GM12878 (cell line): ENCODE measurements around the gene ZNF599. TPM values are rescaled to one million over a fixed set of nuclear protein-coding genes. Genes with fewer than 3 reads are reported as not detected.

Experiments used
- ATAC-seq: fragments of 200-7000 bp; cut with Tn5 transposase; 3 replicates; pipeline ENCODE4 v1.9.1; 2020; ENCODE audit warnings: mild to moderate bottlenecking, moderate library complexity
- BruUV-seq: library from RNA; stranded (reverse); fragments of 400-500 nt; replicated peaks from 2 replicates; lab custom pipeline; 2021; lab: Mats Ljungman, UMichigan
- CTCF ChIA-PET: fragments of 300-600 bp; sonication (Branson Sonifier 250); formaldehyde crosslinking; extraction: SDS; loops from one replicate; lab custom pipeline; 2021; ENCODE audit warnings: inconsistent platforms; lab: Yijun Ruan, JAX
- POLR2A ChIA-PET: fragments of 350-600 bp; formaldehyde crosslinking; extraction: SDS; loops from one replicate; lab custom pipeline; 2021; ENCODE audit warnings: inconsistent platforms; lab: Charles Lee
- RAD21 ChIA-PET: fragments of 300-600 bp; sonication (Branson Sonifier 250); formaldehyde crosslinking; loops from one replicate; lab custom pipeline; 2023; ENCODE audit warnings: antibody characterized with exemption; ENCODE audit not compliant: unreplicated experiment; lab: Charles Lee
- SMC1A ChIA-PET: fragments of 300-600 bp; sonication (Branson Sonifier 250); formaldehyde crosslinking; loops from one replicate; lab custom pipeline; 2023; ENCODE audit not compliant: unreplicated experiment, uncharacterized antibody; lab: Charles Lee
- DNase-seq: peaks from one replicate; pipeline ENCODE4 v3.0.0-alpha.2; 2011; ENCODE audit warnings: low read depth, low spot score
- FAIRE-seq: peaks from 3 replicates; lab custom pipeline; 2011; peaks lifted over from hg19 to GRCh38; lab: Jason Lieb, UNC
- H2AFZ ChIP-seq: 2 replicates; pipeline ENCODE4 v1.6.0; 2011; ENCODE audit warnings: low read depth, low read length, control low read depth; ENCODE audit not compliant: control insufficient read depth
- H3K27ac ChIP-seq: 2 replicates; pipeline ENCODE4 v1.5.1; 2011; ENCODE audit warnings: control low read depth; ENCODE audit not compliant: control insufficient read depth, insufficient read depth
- H3K27me3 ChIP-seq, 2 experiments: replicated peaks in 1 of 2; 2 replicates each; pipeline versions ENCODE4 v1.6.0 to v1.6.1; 2011; ENCODE audit warnings: low read length in 1 of 2; ENCODE audit not compliant: control insufficient read depth in 2 of 2, insufficient read depth in 2 of 2
- H3K36me3 ChIP-seq, 2 experiments: 2 replicates each; pipeline ENCODE4 v1.5.1; 2011; ENCODE audit warnings: low read length in 1 of 2; ENCODE audit not compliant: control insufficient read depth in 2 of 2, insufficient read depth in 2 of 2
- H3K4me1 ChIP-seq: 2 replicates; pipeline ENCODE4 v1.6.1; 2011; ENCODE audit warnings: mild to moderate bottlenecking, low read length, moderate library complexity, mixed read lengths; ENCODE audit not compliant: control insufficient read depth, insufficient read depth
- H3K4me2 ChIP-seq: 2 replicates; pipeline ENCODE4 v1.6.0; 2011; ENCODE audit warnings: control low read depth; ENCODE audit not compliant: control insufficient read depth, insufficient read depth
- H3K4me3 ChIP-seq: fragments of 200-600 bp; sonication (generic); 2 replicates; pipeline ENCODE4 v1.5.1; 2016
- H3K79me2 ChIP-seq: 2 replicates; pipeline ENCODE4 v1.6.0; 2011; ENCODE audit warnings: low read length; ENCODE audit not compliant: control insufficient read depth, insufficient read depth
- H3K9ac ChIP-seq: 2 replicates; pipeline ENCODE4 v1.8.0; 2011; ENCODE audit warnings: low read length, control low read depth, mixed read lengths; ENCODE audit not compliant: control insufficient read depth, insufficient read depth
- H3K9me3 ChIP-seq: replicated peaks from 3 replicates; pipeline ENCODE4 v1.5.1; 2011; ENCODE audit warnings: mild to moderate bottlenecking, low read length; ENCODE audit not compliant: control insufficient read depth, insufficient read depth
- H4K20me1 ChIP-seq: 2 replicates; pipeline ENCODE4 v1.6.0; 2011; ENCODE audit not compliant: control insufficient read depth, insufficient read depth
- IRF3 ChIP-seq: fragments of 450-650 bp; IDR thresholded peaks from 2 replicates; pipeline ENCODE4 v1.6.1; 2014; ENCODE audit warnings: mild to moderate bottlenecking
- JUND ChIP-seq: IDR thresholded peaks from 2 replicates; pipeline ENCODE4 v1.6.1; 2012; ENCODE audit warnings: low read depth, mild to moderate bottlenecking, low read length, improper control_type of control experiment, moderate library complexity
- MEF2A ChIP-seq: IDR thresholded peaks from 2 replicates; pipeline ENCODE4 v1.6.1; 2011; ENCODE audit warnings: low read depth, mild to moderate bottlenecking, low read length, moderate library complexity; ENCODE audit not compliant: insufficient read depth
- NBN ChIP-seq: fragments of 450-650 bp; IDR thresholded peaks from 2 replicates; pipeline ENCODE4 v1.6.1; 2016
- NR2C2 ChIP-seq: IDR thresholded peaks from 2 replicates; pipeline ENCODE4 v1.6.1; 2011; ENCODE audit warnings: borderline replicate concordance, low read depth; ENCODE audit not compliant: control insufficient read depth, insufficient read length
- NRF1 ChIP-seq: conservative IDR thresholded peaks from 2 replicates; pipeline ENCODE4 v1.6.1; 2011; ENCODE audit warnings: mild to moderate bottlenecking, low read depth, low read length, improper control_type of control experiment
- PKNOX1 ChIP-seq: fragments of 450-650 bp; IDR thresholded peaks from 2 replicates; pipeline ENCODE4 v1.6.1; 2016; ENCODE audit warnings: mild to moderate bottlenecking
- SUZ12 ChIP-seq: fragments of 200-600 bp; sonication (generic); IDR thresholded peaks from one replicate; pipeline ENCODE4 v1.6.1; 2018; ENCODE audit warnings: antibody characterized with exemption, mild to moderate bottlenecking; ENCODE audit not compliant: unreplicated experiment
- TCF3 ChIP-seq: IDR thresholded peaks from 2 replicates; pipeline ENCODE4 v1.6.1; 2012; ENCODE audit warnings: low read depth, mild to moderate bottlenecking, low read length, borderline replicate concordance; ENCODE audit not compliant: insufficient read depth
- WRNIP1 ChIP-seq: IDR thresholded peaks from 2 replicates; pipeline ENCODE4 v1.6.1; 2011; ENCODE audit warnings: low read depth, low read length, improper control_type of control experiment, borderline replicate concordance
- WGBS: methylation state at CpG from one replicate; pipeline ENCODE4 v1.1.6; 2016; ENCODE audit warnings: low lambda C conversion rate; ENCODE audit not compliant: insufficient replicate concordance, insufficient coverage; ENCODE audit errors: missing lambda C conversion rate; 5-methylcytosine and 5-hydroxymethylcytosine counted together
- in situ Hi-C: fragments of 300-500 bp; cut with MboI; formaldehyde crosslinking; loops from 9 replicates; pipeline ENCODE4 v1.14.3; 2018; ENCODE audit warnings: mixed read lengths
- intact Hi-C: fragments of 100-400 bp; cut with micrococcal nuclease; formaldehyde crosslinking; loops from one replicate; pipeline ENCODE4 v1.14.2; 2022; ENCODE audit not compliant: unreplicated experiment
- polyA plus RNA-seq, 11 experiments: library from polyadenylated mRNA; depleted of rRNA in 4 of 11; unstranded in 6 of 11; stranded (reverse) in 5 of 11; fragments of >200 nt; fragmentation: Nextera tagmentation in 4 of 11; fragmentation: Illumina TruSeq in 1 of 11; extraction: Ambion mirVana in 4 of 11; extraction: Trizol in 1 of 11; gene quantifications; 1 replicate in 1 of 11; 2 replicates in 10 of 11; pipeline versions ENCODE4 v1.2.1 to v1.2.3, GENCODE V29; 2011 to 2016; ENCODE audit warnings: inconsistent platforms in 2 of 11, missing spikeins in 2 of 11, low read depth in 1 of 11
- total RNA-seq, 4 experiments: library from RNA; depleted of rRNA in 3 of 4; stranded (reverse); fragments of >200 nt in 3 of 4; fragmentation: Illumina TruSeq in 1 of 4; extraction: Trizol in 1 of 4; gene quantifications; 2 replicates each; pipeline versions ENCODE4 v1.2.1 to v1.2.3, GENCODE V29; 2013 to 2021

Gene ZNF599
- total and polyA plus RNA-seq, 10 of the 15 experiments (the other 5 are each of a cell fraction or from before 2014, with no cell fraction given), result 0.27 to 4.8 (median 1.9) TPM

- Histone ChIP-seq H3K4me3 (no peak overlapping the region), H3K27ac (no peak overlapping the region), H3K79me2 (no peaks in the 10 kb centered on the region), H3K4me1 (no peaks in the 10 kb centered on the region), H3K4me2 (no peak overlapping the region), H3K9me3 (peaks cover 2% of the 10 kb centered on the region; the same call in 1 of the 3 replicates), H2AFZ (no peak overlapping the region), H3K9ac (no peak overlapping the region), H3K36me3 (no peaks in the 10 kb centered on the region), H4K20me1 (no peaks in the 10 kb centered on the region), H3K27me3 (no peaks in the 10 kb centered on the region)
- WGBS, result 39% methylated on average over 15 of the region's 15 CpGs
- ChIA-PET SMC1A (no interaction called here), RAD21 (no interaction called here), CTCF (no interaction called here), POLR2A (no interaction called here)
- ATAC-seq (no peak), DNase-seq (no peak), FAIRE-seq (no peak)
- intact Hi-C loops, result no loop called here
- BruUV-seq, result no TSS peak
- TF ChIP-seq PKNOX1 (peak; percentile 77), SUZ12 (no peak)
- in situ Hi-C loops, result no loop called here
Measured at GRCh38 chr19:34806976-34807860, 34.2 kb upstream of the ZNF599 start.

- no peaks in the 10 kb centered on the region for H3K4me1 ChIP-seq
- intact Hi-C loops, result no loop called here
- RAD21 ChIA-PET, result no interaction called here
- TF ChIP-seq NBN, result no peak
- no peak for TF ChIP-seq IRF3
- no peak for TF ChIP-seq NR2C2
- TF ChIP-seq TCF3, result no peak
- no peak for TF ChIP-seq JUND
- no peak for TF ChIP-seq MEF2A
- TF ChIP-seq NRF1, result no peak
- TF ChIP-seq WRNIP1, result no peak
Measured at GRCh38 chr19:34804115-34804514, 31.1 kb upstream of the ZNF599 start.

More at GRCh38 chr19:34804115-34804514, 31.1 kb upstream of the ZNF599 start:
- BruUV-seq, result no TSS peak
- Histone ChIP-seq H3K4me3 (no peak overlapping the region), H2AFZ (no peak overlapping the region), H3K27ac (no peak overlapping the region), H3K9me3 (peaks cover 2% of the 10 kb centered on the region; the same call in 1 of the 3 replicates), H4K20me1 (no peaks in the 10 kb centered on the region), H3K79me2 (no peaks in the 10 kb centered on the region), H3K4me2 (no peak overlapping the region), H3K36me3 (no peaks in the 10 kb centered on the region), H3K27me3 (no peaks in the 10 kb centered on the region), H3K9ac (no peak overlapping the region)
- SMC1A ChIA-PET, result interaction anchor here (1.0 kb wide), 1 partner anchor 72 kb away, joined by 4 read pairs; no protein-coding TSS in a partner anchor
- POLR2A ChIA-PET, result interaction anchor here (0.6 kb wide), 1 partner anchor 576 kb away, joined by 3 read pairs; no protein-coding TSS in a partner anchor
- DNase-seq (no peak), ATAC-seq (no peak), FAIRE-seq (no peak)
- 8% methylated on average over 4 of the region's 4 CpGs for WGBS
- in situ Hi-C loops, result no loop called here
- CTCF ChIA-PET, result no interaction called here
